HL-60 (cell line): ENCODE data around the gene GRIK1.

ENCODE experiments used
- DNase-seq, 2 experiments: peaks; one replicate each; pipeline ENCODE4 v3.0.0-alpha.2; 2010 to 2020; ENCODE audit warnings: low read depth in 1 of 2, low spot score in 1 of 2
- H3K27ac ChIP-seq: fragments of 250-450 bp; sonication (Bioruptor Pico); replicated peaks from 2 replicates; pipeline ENCODE4 v1.5.1; 2020; ENCODE audit warnings: mild to moderate bottlenecking, moderate library complexity
- H3K27me3 ChIP-seq: fragments of 250-450 bp; sonication (Bioruptor Pico); 2 replicates; pipeline ENCODE4 v1.5.1; 2021; ENCODE audit warnings: mild to moderate bottlenecking, moderate library complexity; ENCODE audit not compliant: insufficient read depth, poor library complexity, severe bottlenecking
- H3K4me3 ChIP-seq: replicated peaks from 2 replicates; pipeline ENCODE4 v1.5.1; 2011; ENCODE audit warnings: mild to moderate bottlenecking, control low read depth, low read length; ENCODE audit not compliant: insufficient read depth
- CTCF ChIP-seq: IDR thresholded peaks from one replicate; pipeline ENCODE4 v1.5.1; 2011; ENCODE audit warnings: low read length, control low read depth, inconsistent platforms; ENCODE audit not compliant: insufficient read depth
- GABPA ChIP-seq: IDR thresholded peaks from 2 replicates; pipeline ENCODE4 v1.6.1; 2012; ENCODE audit warnings: low read depth
- POLR2AphosphoS5 ChIP-seq: IDR thresholded peaks from 2 replicates; pipeline ENCODE4 v1.6.1; 2012; ENCODE audit warnings: low read depth
- REST ChIP-seq: IDR thresholded peaks from 2 replicates; pipeline ENCODE4 v1.6.1; 2012; ENCODE audit warnings: low read depth; ENCODE audit not compliant: insufficient replicate concordance
- SPI1 ChIP-seq: IDR thresholded peaks from 2 replicates; pipeline ENCODE4 v1.6.1; 2012; ENCODE audit warnings: low read depth, mild to moderate bottlenecking, borderline replicate concordance

The GRIK1 gene

GRCh38 chr21:29827647-29828046, 112.1 kb downstream of the GRIK1 start:
- H3K27ac ChIP-seq: no peak overlapping the region
- DNase-seq: no peak
- no peak overlapping the region for H3K4me3 ChIP-seq
- H3K27me3 ChIP-seq: no peaks in the 10 kb centered on the region
- TF ChIP-seq GABPA: no peak
- TF ChIP-seq REST: no peak
- TF ChIP-seq SPI1: no peak
- TF ChIP-seq CTCF: no peak
- no peak for TF ChIP-seq POLR2AphosphoS5

- H3K27me3 ChIP-seq: no peaks in the 10 kb centered on the region
- no peak overlapping the region for H3K4me3 ChIP-seq
- no peak overlapping the region for H3K27ac ChIP-seq
- DNase-seq: no peak
- no peak for TF ChIP-seq CTCF
- no peak for TF ChIP-seq POLR2AphosphoS5
- no peak for TF ChIP-seq REST
- TF ChIP-seq GABPA: no peak
- no peak for TF ChIP-seq SPI1
Observed at GRCh38 chr21:29827236-29827635, 112.6 kb downstream of the GRIK1 start.

- Histone ChIP-seq H3K27ac (no peak overlapping the region), H3K27me3 (no peaks in the 10 kb centered on the region), H3K4me3 (no peak overlapping the region)
- no peak for DNase-seq
- TF ChIP-seq POLR2AphosphoS5: no peak
- no peak for TF ChIP-seq CTCF
- TF ChIP-seq GABPA: no peak
- no peak for TF ChIP-seq SPI1
Observed at GRCh38 chr21:29826386-29826785, 113.4 kb downstream of the GRIK1 start.

- Histone ChIP-seq H3K27me3 (no peaks in the 10 kb centered on the region), H3K4me3 (no peak overlapping the region), H3K27ac (no peak overlapping the region)
- no peak for TF ChIP-seq CTCF
- no peak for DNase-seq
Observed at GRCh38 chr21:29825936-29826335, 113.9 kb downstream of the GRIK1 start.
